Hematopoietic multipotent progenitor cell treated with erythropoietin and hydrocortisone succinate and interleukin-3 and kit ligand, for 15 days (in vitro differentiated cells): ENCODE results near the gene LATS2.

Source experiments
- DNase-seq: peaks from one replicate; pipeline ENCODE4 v3.0.0-alpha.2; 2015; ENCODE audit warnings: low spot score

LATS2 gene

DNA sequence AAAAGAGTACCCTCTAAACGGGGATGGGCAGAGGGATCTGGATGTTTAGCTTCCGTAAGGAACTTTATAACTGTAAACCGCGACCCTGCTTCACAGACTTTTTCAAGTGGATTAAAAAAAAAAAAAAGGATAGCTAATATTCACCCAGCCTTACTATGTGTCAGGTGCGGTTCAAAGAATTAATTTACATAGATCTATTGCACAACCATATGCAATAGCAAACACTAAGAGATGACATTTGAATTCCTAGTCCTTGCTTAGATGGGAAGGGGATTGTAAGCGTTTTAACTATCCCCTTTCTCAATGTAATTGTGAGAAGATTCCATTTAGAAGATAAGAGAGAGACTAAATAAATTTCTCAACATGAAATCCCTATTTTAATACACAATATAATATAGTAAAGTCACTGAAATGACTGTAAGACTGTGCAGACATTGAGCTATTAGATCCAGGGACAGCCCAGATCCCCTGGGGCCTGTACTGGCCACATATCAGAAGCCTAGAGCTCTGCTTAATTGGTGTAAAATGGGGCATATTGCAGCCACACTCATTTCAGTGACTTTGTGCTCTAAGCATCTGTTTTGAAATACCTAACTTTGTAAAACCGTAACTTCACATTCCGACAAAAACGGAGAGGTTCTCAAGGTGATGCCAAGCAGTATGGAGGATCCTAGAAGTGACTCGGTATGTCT, 13.6 kb downstream of the LATS2 start:
- DNase-seq: no peak

DNA sequence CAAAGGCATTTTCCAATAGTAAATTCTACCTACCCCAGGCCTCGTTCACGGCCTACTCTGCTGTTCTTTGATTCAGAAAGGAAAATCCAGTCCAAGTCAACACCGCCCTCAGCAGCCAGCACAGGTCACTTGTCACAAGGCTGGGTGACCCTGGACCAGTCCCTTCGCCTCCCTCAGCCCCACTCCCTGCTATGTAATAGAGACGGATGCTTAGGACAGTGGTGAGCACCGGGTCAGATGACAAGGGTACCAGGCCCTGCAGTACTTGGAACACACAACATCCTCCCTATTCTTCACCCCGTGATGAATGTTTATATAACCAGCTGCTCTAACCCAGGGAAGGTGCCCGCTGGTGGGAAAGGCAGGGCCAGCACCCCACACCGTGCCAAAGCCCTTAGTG, 14.3 kb downstream of the LATS2 start:
- no peak for DNase-seq

DNA sequence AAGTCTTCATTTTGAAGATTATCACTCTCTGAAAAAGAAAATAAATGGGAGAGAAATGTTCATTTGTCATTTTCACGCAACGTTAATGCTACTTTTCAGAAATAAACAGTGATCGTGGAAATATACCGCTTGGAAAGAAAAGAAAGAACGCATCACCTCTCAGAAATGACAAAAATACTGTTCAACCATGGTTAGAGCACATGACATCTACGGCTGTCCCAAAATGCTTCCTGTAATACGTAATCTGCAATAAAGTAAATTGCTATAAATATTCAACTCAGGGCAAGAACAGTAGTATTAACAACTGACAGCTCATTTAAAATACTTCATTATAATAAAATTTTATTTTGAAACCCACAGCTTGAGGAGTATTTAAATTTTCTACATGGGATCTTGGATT, 15.2 kb downstream of the LATS2 start:
- DNase-seq: no peak

DNA sequence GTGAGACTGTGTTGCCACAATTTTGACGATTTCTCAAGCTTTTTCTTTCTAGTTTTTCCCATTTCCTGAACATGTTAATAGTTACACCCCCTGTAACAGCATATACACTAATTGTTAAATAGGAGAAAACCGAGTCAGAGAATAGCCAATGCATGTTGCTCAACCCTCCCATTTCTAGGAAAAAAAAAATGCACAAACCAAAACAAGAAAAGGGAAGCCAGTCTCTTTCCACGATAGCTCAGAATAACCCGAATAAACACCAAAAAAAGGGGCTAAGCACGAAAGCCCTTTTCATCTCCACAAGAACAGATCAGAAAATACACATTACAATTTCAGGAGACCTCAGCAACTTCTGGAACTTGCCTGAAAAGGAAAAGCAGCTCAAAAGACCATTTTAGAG, 16.3 kb downstream of the LATS2 start:
- no peak for DNase-seq

DNA sequence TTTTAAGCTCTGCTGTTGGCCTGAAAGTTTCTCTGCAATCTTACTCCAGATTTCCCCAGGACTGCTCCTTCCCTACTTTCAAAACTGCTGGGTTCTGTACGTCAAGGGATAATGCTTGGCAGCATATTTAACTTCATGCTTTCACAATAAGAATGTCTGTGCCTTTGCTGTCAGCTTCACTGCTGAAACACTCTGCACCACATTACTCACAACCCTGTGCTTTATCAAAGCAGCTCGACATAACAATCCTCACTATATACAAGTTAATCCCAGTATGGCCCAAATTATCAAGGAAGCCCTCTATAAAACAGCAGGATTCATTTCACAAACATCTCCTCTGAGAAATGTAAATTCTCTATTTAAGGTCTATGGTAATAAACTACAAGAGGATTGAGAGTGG, 17.5 kb downstream of the LATS2 start:
- no peak for DNase-seq

DNA sequence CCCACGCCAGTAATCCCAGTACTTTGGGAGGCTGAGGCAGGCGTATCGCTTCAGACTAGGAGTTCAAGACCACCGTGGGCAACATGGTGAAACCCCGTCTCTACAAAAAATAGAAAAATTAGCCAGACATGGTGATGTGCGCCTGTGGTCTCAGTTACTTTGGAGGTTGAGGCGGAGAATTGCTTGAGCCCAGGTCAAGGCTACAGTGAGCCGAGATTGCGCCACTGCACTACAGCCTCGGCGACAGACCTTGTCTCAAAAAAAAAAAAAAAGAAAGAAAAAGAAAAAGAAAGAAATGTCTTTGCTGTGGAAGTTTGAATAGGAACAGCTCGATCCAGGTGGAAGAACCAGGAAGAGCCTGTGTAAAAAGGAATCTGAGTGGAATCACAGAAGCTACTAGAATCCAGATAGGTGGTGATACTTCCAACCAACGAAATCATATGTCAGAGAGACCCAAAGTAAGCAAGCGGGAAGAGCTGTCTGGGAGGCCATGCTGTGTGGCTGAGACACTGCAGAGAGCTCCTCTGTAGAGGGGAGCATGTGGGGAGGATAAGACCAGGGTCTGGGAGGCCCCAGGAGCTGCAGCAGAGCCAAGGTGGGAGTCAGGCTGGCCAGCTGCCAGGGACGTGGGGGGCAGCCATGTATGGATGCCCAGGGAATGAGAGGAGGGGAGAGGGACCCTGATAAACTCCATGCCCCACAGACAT, 21.1 kb downstream of the LATS2 start:
- no peak for DNase-seq

DNA sequence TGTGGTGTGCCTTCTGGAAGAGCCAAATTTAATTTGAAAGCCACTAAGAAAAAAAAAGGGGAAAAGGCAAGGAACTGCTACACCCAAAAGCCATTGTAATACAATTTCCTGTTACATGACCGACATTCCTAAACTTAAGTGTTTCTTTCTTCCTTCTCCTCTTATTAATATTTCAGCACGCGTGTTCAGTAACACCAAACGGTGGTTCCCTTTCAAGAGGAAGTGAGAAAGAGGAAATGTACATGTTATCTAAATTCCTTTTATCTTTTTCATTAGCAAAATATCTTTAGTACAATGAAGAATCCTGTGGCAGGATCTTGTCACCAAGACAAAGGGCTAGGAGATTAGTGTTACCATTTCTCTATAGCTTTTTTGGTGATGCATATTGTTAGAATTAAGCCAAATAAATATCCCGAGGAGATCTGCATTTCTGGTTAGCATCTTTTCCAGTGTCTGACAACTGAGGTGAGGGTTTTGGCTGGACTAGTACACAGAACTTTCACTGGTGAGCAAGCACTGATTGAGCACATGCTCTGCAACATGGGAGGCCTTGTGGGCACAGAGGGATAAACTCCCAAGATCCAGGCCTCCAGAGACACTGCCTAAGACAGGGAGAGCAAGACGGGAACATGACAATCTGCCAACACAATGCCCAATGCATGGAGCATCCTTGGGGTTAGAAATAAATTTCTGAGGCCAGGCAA, 22.1 kb downstream of the LATS2 start:
- no peak for DNase-seq

DNA sequence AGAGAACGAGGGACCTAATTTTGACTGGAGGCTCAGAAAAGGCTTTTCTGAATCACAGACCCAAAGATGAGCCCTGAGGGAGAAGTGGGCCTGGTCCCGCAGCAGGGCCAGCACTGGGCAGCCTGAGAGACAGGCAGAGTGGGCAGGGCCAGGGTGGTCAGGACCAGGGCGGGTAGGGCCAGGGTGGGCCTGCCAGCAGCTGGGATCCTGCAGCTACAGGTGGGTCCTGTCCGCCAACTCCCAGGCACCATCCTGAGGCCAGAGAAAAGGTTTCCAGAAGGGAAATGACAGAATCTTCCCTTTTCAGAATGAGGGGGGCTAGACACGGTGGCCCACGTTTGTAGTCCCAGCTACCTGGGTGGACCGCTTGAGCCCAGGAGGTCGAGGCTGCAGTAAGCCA, 23.7 kb downstream of the LATS2 start:
- DNase-seq: no peak

DNA sequence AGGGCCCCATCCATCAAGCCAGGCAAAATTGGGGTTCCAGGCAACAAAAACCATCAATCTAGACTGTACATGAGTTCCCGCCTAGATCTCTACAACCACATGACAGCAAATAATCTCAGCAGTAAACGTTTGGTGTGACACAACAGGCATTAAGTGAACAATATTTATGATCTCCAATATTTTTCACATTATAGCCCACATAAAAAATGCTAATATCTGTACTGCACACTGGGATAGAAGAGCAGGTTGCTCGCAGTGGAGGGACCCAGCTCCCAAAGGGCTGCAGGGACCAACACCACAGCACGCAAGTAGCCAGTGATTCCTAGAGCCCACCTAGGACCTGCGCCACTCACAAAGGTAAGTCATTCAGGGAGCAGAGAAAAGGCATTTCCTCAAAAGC, 25.9 kb downstream of the LATS2 start:
- no peak for DNase-seq

DNA sequence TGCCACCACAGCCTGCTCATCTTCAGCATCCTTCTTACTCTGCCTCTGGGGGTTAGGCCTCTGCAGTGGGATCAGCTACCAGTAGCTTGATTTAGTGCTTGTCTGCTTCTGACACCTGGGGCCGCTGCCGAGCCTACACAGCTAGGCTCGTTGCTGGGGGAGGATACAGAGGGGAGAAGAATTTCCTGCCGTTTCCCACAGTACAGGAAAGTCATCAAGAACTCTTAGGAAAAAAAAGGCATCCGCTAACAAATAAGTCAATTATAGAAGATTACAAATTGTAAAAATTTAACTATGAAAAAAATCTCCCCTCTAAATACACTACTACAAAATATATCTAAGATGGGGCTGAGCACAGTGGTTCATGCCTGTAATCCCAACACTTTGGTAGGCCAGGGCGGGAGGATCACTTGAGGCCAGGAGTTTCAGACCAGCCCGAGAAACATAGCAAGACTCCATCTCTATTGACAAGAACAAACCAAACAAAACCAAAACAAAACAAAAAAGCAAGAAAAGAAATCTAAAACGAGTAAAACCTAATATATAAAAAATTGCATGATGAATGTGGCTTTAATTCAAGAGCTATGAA, 26.7 kb downstream of the LATS2 start:
- DNase-seq: no peak

DNA sequence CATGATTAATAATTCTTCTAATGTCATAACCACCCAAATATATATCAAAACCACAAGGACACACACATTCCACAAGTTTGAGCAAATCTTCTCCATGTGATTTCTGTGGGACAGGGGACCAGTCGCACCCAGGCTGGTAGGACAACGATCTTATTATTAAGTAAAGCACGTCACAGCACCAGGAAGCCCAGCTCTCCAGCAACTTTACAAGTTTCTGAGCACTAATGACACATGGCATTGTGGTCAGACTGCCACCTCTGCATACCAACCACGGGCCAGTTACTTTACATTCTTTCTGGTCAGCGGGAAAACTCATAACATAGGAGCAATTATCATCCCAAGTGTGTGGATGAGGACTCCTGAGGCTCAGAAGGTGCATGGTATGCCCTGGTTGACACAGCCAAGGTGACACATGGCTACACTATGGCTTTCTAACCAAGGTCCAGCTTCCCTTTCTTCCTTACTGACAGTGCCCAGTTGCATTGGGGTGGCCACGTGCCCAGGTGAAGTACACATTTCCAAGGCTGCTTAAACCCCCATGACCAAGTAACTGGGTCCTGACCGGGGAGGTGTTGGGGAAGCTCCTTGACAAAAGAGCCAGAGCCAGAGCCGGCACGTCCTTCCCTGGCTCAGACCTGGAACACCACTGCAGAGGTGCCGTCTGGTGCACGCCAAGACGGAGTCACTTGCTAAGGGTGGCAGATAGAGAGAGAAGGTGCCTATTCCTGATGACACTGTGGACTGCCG, 27.4 kb downstream of the LATS2 start:
- DNase-seq: no peak

DNA sequence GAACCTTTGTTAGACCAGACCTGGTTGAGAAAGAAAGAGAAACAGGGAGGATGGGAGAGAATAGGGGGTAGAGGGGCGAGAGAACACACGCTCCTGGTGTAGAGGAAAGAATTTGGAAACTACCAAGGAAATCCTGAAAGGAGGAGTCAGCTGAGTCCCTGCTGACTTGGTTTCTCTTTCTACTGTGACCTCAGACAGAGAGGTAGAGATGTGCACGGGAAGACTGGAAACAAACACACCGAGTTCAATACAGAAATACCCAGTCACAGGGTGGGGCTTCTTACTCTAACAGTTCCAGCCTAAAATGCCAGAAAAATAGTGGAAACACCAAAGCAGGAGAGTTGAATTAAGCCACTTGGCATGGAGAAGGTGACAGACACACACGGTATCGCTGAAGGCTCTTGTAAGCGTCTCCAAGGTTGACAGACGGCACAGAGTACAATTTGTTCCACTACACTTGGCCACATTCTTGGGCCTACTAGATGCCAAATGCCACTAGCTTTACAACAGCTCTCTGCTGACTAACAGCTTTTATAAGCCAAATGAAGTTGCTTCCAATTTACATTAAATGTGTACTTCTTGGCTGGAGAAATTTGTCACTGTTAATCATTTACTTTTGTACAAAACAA, 28.1 kb downstream of the LATS2 start:
- no peak for DNase-seq

DNA sequence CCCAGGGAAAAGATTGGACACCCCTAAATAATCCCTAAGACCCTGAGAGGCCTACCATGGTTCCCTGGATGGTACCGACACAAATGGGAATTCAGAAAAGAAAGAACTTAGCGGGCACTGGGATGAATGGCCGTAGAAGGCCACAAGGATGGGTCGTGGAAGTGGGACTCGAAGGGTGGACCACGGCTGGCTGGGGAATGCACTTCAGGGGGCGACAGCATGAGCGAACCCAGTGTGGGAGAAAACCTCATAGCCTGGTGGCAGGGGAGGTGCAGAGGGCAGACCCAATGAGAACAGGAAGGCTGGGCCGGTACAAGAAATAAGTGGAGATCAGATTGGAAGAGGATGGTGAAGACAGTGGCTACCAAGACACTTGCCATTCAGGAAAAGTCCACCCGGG, 28.7 kb downstream of the LATS2 start:
- DNase-seq: no peak

DNA sequence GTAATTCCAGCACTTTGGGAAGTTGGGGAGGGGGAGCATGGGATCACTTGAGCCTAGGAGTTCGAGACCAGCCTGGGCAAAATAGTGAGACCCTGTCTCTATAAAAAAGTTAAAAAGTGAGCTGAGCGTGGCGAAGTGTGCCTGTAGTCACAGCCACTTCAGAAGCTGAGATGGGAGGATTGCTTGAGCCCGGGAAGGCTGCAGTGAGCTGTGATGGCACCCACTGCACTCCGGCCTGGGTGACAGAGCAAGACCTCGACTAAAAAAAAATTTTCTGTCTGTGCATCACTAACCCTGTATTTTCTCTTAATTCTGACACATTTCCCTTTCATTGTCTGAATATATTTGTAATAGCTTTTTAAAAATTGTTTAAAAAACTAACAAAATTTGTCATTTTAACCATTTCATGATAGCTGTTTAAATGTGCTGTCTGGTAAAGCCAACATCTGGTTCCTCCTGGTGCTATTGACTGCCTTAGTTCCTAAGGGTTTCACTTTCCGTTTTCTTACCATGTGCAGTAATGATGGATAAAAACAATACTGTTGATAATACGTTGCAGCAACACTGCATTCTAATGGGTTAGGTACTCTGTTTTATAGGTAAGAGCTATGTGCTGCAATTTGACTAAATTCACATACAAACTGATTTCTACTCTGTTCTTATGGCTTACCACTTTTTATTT, 29.7 kb downstream of the LATS2 start:
- no peak for DNase-seq

DNA sequence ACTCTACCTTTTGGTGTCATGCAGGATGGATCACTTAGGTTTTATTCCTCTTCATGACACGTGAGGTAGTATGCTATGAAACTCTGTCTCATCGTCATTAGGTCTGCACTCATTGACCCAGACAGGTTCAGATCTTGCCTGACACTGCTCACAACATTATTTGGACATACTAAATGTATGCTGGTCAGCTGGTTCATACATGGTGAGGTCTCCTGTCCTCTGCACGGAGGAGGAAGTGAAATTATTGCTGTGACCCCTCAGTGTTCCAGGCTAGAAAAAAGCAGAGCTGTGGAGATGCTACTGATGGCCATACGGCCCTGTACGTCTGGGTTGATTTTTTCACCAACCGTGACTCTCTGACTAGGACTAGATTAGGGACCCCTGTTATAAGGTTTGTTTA, 35.8 kb downstream of the LATS2 start:
- no peak for DNase-seq

DNA sequence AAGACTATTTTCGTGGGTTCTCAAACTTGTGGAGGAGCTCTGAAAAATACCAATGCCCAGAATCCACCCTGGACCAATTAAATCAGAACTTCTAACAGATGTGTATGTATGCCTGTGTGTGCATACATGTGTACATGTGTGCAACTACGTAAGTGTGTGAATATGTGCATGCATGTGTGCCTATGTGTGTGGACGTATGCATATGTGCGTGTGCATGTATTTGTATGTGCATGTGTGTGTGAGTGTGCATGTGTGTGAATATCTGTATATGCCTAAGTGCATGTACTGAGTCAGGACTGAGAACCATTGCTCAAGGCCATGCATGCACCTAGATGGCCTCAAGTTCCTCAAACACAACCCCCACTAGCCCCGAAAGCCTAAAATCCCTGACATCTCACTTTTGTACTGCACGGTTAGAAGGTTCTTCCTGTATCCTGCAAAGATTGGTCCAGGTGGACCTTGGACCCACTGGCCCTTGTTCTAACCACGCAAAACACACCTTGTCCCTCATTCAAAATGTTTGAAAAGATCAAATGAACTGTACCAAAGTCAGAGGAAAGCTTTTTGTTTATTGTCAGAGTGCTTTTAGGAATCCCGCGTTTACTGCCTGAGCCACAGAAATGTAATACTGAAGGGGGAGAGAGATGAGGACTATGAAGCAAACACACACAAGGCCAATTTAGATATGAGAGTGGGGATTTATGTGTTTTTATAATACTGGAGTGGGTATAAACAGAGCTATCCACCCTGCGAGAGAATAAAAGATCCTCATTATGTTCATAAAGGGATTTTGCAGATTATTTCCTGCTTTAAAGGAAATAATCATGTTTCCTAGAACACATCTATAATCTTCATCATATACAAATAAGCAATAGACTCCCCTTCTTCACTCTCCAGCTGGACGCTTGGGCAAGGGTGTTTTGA, 39.1 kb downstream of the LATS2 start:
- DNase-seq: no peak

DNA sequence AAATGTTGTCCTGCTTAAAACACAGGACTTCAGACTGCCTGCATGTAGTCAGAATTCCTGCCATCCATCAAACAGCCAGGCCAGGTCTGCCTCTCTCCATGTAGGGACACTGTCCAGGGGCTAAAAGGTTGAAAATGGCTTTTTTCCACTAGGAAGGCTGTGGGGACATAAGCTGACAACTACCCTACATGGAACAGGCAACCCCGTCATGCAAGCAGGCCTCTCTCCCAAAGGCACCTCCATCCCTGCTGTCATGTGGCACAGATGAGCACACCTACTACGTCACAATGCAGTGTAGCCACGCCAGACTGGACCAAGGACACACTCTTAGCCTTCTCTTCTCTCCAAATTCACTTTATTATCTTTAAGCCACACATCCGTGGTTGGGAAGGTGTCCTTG, 40.8 kb downstream of the LATS2 start:
- no peak for DNase-seq

DNA sequence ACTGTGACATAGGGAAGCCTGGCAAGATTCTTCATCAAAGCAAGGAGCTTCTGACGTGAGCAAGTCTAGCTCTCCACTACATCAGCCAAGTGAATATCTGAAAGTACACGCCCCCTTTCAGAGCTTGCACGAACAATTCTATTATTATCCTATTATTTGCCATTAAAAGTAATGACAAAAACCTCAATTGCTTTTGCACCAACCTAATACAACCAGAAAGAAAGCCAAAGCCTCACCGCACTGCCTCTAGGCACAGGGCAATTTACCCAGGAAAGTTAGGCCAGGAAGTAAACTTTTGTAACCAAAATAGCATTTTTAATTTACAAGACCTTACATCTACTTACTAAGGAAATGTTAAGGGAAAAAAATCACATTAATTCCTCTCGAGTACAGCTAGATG, 41.2 kb downstream of the LATS2 start:
- no peak for DNase-seq

DNA sequence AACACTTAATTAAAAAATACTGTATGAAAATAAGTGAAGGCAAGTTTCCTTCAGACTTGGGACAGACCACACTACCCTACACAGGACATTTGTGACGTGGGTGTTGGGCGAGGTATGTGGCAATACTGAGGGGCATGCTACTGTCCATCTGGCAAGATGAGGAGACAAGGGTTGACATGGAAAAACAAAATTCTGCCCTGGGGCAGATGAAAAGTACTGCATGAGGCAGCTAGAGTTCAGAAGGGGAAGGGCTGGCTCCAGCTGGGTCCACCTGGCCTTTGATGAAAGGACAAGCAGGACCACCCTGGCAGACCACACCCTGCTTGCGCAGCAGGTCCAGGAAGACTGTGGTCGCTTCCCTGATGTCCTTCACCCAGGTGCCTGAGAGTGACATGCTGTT, 43.2 kb downstream of the LATS2 start:
- DNase-seq: no peak

DNA sequence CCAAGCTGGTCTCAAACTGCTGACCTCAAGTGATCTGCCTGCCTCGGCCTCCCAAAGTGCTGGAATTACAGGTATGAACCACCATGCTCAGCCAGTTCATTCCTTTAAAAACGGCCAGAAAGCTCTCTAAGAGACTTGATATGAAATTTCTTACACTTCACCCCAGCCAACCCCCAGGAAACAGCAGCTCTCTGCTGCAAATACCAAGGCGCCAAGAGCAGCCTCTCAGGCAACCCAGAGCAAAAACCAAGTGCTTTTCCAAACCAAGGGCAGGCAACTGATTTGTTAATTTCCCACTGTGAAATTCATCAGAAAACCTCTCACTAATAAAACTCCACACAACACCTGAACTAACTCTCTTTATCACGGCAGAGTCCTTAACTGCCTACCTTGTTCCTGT, 44.9 kb downstream of the LATS2 start:
- DNase-seq: no peak
